Stimulated activated CD8-positive, alpha-beta memory T cell treated with anti-CD3 and anti-CD28 coated beads, Interleukin-12 subunit alpha, Interleukin-12 subunit beta, amount 100 ng/mL, for 24 hours (primary cell): Measurements from ENCODE around the gene MCC.

Source experiments
- DNase-seq: peaks from one replicate; pipeline ENCODE4 v3.0.0-alpha.2; 2020; ENCODE audit errors: extremely low read depth

The MCC gene

GRCh38 chr5:113112435-113112834, 375.8 kb downstream of the MCC start:
- no peak for DNase-seq

- no peak for DNase-seq
These were observed 378.1 kb downstream of the MCC start for GRCh38 chr5:113110117-113110516.

GRCh38 chr5:113109344-113109743, 378.9 kb downstream of the MCC start:
- no peak for DNase-seq

GRCh38 chr5:113108485-113108884, 379.8 kb downstream of the MCC start:
- no peak for DNase-seq

GRCh38 chr5:113106821-113107220, 381.4 kb downstream of the MCC start:
- DNase-seq, result no peak

GRCh38 chr5:113105693-113106280, 382.5 kb downstream of the MCC start:
- DNase-seq, result no peak

- DNase-seq, result no peak
These were observed 384.9 kb downstream of the MCC start for GRCh38 chr5:113103330-113103729.

GRCh38 chr5:113102121-113102531, 386.1 kb downstream of the MCC start:
- no peak for DNase-seq

GRCh38 chr5:113100981-113101380, 387.3 kb downstream of the MCC start:
- no peak for DNase-seq

- DNase-seq, result no peak
These were observed 388.4 kb downstream of the MCC start for GRCh38 chr5:113099822-113100221.

GRCh38 chr5:113098378-113098777, 389.9 kb downstream of the MCC start:
- DNase-seq, result no peak

- no peak for DNase-seq
These were observed 392.4 kb downstream of the MCC start for GRCh38 chr5:113095831-113096230.

GRCh38 chr5:113093558-113093957, 394.7 kb downstream of the MCC start:
- no peak for DNase-seq

- DNase-seq, result no peak
These were observed 395.6 kb downstream of the MCC start for GRCh38 chr5:113092683-113093082.

- no peak for DNase-seq
These were observed 396.6 kb downstream of the MCC start for GRCh38 chr5:113091622-113092021.

GRCh38 chr5:113090336-113091106, 397.7 kb downstream of the MCC start:
- no peak for DNase-seq

GRCh38 chr5:113089653-113090335, 398.5 kb downstream of the MCC start:
- DNase-seq, result no peak

- no peak for DNase-seq
These were observed 400.2 kb downstream of the MCC start for GRCh38 chr5:113087976-113088514.

GRCh38 chr5:113085880-113086409, 402.3 kb downstream of the MCC start:
- DNase-seq, result no peak

GRCh38 chr5:113085084-113085414, 403.2 kb downstream of the MCC start:
- no peak for DNase-seq

GRCh38 chr5:113084402-113085083, 403.7 kb downstream of the MCC start:
- no peak for DNase-seq

GRCh38 chr5:113083481-113083880, 404.8 kb downstream of the MCC start:
- DNase-seq, result no peak
